ENCODE results near the gene RTN4IP1.

GRCh38 chr6:106620931-106621672 is 8.2 kb downstream of the RTN4IP1 start:
- no peak for TF ChIP-seq CTCF (IDR thresholded peaks at IDR 0.05)
- TF ChIP-seq POLR2A (IDR thresholded peaks at IDR 0.05): no peak
